Spleen (tissue), 7 donors: ENCODE measurements around the gene ARL15.

Experiments
- POLR2AphosphoS5 ChIP-seq, 3 donors: sonication (generic); formaldehyde crosslinking; IDR thresholded peaks; one replicate each; pipeline ENCODE4 v1.5.1; 2017; ENCODE audit warnings: antibody characterized with exemption in 3 of 3
- TF ChIP-seq, protein P1 (sequence below), 11 experiments: fragments of 200-600 bp in 7 of 11; fragments of 450-650 bp in 4 of 11; sonication (generic) in 4 of 11; IDR thresholded peaks in 8 of 11; conservative IDR thresholded peaks in 3 of 11; 1 replicate in 7 of 11; 2 replicates in 4 of 11; pipeline versions ENCODE4 v1.4.0 to v1.8.0; 2016 to 2021; ENCODE audit warnings: antibody characterized with exemption in 11 of 11, inconsistent platforms in 4 of 11, mild to moderate bottlenecking in 1 of 11
- donor health status: DM: no; HTN: no; CAD: no; lungs with moderate emphysema.
- donor health status: DM: no; HTN: no; CAD: no.
- donor health status: DM: no; HTN: no; CAD: no.

DNA sequence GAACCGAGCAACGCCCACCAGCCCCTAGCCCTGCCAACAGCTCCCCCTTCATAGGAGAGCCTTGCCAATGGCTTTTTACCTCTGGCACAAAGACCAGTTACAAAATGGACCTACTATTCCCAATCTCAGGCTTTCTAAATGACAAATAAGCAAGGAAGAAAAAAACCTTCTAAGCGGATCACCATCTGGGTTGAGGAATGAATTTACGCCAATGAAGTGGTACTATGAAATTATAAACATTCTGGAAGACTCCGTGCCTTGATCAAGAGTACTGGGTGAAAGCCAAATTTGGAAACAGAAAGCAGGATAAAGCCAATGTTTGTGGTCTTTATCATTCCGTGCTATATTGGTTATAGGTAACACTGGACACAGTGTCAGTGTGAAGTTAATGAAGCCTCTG lies 378.0 kb downstream of the ARL15 start:
- no peak for TF ChIP-seq POLR2AphosphoS5 (IDR thresholded peaks at IDR 0.05)
- TF ChIP-seq, protein P1, sequence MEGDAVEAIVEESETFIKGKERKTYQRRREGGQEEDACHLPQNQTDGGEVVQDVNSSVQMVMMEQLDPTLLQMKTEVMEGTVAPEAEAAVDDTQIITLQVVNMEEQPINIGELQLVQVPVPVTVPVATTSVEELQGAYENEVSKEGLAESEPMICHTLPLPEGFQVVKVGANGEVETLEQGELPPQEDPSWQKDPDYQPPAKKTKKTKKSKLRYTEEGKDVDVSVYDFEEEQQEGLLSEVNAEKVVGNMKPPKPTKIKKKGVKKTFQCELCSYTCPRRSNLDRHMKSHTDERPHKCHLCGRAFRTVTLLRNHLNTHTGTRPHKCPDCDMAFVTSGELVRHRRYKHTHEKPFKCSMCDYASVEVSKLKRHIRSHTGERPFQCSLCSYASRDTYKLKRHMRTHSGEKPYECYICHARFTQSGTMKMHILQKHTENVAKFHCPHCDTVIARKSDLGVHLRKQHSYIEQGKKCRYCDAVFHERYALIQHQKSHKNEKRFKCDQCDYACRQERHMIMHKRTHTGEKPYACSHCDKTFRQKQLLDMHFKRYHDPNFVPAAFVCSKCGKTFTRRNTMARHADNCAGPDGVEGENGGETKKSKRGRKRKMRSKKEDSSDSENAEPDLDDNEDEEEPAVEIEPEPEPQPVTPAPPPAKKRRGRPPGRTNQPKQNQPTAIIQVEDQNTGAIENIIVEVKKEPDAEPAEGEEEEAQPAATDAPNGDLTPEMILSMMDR (IDR thresholded peaks at IDR 0.05 in 8 of 11, conservative IDR thresholded peaks at IDR 0.05 in 3 of 11), result no peak
